Vagina (tissue), 2 donors: ENCODE results near the gene FAM107B.

ENCODE experiments used
- CTCF ChIP-seq, 3 experiments: fragments of 450-650 bp in 2 of 3; fragments of 200-600 bp in 1 of 3; sonication (generic) in 1 of 3; IDR thresholded peaks; one replicate each; pipeline ENCODE4 v1.5.1; 2017 to 2019; ENCODE audit warnings: antibody characterized with exemption in 3 of 3, mild to moderate bottlenecking in 2 of 3, moderate library complexity in 2 of 3
- POLR2A ChIP-seq, 2 donors: fragments of 450-650 bp; IDR thresholded peaks; one replicate each; pipeline ENCODE4 v1.6.1; 2017; ENCODE audit warnings: antibody characterized with exemption in 2 of 2, mild to moderate bottlenecking in 2 of 2, moderate library complexity in 2 of 2
- POLR2AphosphoS5 ChIP-seq, 2 donors: sonication (generic); formaldehyde crosslinking; IDR thresholded peaks; one replicate each; pipeline ENCODE4 v1.9.0; 2017; ENCODE audit warnings: antibody characterized with exemption in 2 of 2, mild to moderate bottlenecking in 2 of 2, low read depth in 1 of 2; ENCODE audit not compliant: insufficient read depth in 1 of 2

GRCh38 chr10:14700546-14700945 is 74.2 kb downstream of the FAM107B start:
- TF ChIP-seq CTCF (IDR thresholded peaks at IDR 0.05) (no peak), POLR2A (IDR thresholded peaks at IDR 0.05) (no peak), POLR2AphosphoS5 (IDR thresholded peaks at IDR 0.05; ENCODE audit: insufficient read depth in 1 of 2, low read depth in 1 of 2) (no peak)
